ENCODE measurements around the gene LRSAM1.

Gene LRSAM1

DNA sequence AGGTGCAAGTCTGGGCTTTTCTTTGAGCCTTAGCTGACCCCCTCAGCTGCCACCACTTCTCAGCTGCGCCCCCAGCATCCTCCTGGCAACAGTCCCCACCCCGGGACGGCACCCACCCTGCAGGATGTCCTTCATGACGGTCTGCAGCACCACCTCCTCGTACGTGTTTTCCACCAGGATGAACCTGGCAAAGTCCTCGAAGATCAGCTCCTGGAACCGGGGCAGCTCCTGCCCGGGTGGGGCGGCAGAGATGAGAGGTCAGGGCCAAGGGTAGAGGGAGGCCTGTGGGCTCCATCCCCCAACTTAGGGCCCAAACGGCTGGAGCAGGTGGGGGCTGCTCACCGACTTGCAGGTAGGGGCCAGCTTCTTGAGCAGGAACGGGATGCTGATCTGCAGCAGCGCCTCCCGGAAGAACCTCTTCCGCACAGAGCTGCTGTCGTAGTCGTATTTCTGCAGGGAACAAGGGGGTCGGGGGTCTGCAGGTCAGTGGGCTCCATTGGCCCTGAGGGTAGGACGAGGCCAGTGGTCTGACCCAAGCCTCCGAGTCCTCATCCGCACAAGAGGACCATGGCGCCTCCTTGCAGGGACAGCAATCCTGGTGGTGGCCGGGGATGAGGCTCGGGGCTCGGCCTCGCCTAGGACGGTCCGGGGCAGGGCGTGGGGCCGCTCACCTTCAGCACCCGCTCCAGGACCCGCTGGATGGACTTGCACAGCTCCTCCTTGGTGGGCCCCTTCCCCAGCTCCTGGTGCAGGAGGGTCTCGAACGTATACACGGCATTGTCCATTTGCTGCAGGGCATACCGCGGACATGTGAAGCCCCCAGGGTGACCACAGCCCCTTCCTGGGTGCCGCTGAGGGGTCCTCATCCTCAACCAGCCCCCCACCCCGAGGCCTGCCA lies 56.7 kb downstream of the LRSAM1 start:
- TF ChIP-seq, protein P1, sequence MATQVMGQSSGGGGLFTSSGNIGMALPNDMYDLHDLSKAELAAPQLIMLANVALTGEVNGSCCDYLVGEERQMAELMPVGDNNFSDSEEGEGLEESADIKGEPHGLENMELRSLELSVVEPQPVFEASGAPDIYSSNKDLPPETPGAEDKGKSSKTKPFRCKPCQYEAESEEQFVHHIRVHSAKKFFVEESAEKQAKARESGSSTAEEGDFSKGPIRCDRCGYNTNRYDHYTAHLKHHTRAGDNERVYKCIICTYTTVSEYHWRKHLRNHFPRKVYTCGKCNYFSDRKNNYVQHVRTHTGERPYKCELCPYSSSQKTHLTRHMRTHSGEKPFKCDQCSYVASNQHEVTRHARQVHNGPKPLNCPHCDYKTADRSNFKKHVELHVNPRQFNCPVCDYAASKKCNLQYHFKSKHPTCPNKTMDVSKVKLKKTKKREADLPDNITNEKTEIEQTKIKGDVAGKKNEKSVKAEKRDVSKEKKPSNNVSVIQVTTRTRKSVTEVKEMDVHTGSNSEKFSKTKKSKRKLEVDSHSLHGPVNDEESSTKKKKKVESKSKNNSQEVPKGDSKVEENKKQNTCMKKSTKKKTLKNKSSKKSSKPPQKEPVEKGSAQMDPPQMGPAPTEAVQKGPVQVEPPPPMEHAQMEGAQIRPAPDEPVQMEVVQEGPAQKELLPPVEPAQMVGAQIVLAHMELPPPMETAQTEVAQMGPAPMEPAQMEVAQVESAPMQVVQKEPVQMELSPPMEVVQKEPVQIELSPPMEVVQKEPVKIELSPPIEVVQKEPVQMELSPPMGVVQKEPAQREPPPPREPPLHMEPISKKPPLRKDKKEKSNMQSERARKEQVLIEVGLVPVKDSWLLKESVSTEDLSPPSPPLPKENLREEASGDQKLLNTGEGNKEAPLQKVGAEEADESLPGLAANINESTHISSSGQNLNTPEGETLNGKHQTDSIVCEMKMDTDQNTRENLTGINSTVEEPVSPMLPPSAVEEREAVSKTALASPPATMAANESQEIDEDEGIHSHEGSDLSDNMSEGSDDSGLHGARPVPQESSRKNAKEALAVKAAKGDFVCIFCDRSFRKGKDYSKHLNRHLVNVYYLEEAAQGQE (IDR thresholded peaks at IDR 0.05; ENCODE audit: low read depth): no peak

DNA sequence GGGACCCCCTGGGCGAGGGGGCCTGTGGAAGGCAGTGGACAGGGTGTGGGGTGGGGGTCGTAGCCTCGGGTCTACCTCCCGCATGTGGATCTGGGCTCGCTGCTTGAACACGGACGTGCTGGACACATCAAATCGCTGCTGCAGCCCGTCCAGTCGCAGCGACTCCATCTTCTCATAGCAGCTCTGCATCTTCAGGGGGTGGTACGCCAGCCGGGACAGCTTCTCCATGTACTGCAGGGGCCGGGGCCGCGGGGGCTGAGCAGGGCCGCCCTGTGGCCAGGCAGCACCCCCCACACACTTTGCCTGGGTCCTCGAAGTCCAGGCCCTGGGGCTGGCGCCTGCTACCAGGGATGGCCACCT lies 57.6 kb downstream of the LRSAM1 start:
- TF ChIP-seq, protein P1 (IDR thresholded peaks at IDR 0.05; ENCODE audit: low read depth): no peak
- TF ChIP-seq EP300 (IDR thresholded peaks at IDR 0.05; ENCODE audit: borderline replicate concordance): no peak
- TF ChIP-seq FOXM1 (IDR thresholded peaks at IDR 0.05; ENCODE audit: borderline replicate concordance, low read depth): no peak
- no peak for TF ChIP-seq TCF12 (IDR thresholded peaks at IDR 0.05; ENCODE audit: low read depth)
- no peak for TF ChIP-seq CREB1 (IDR thresholded peaks at IDR 0.05; ENCODE audit: low read depth)
- no peak for TF ChIP-seq EGR1 (IDR thresholded peaks at IDR 0.05)
- no peak for TF ChIP-seq CEBPB (IDR thresholded peaks at IDR 0.05)
- TF ChIP-seq RAD21 (IDR thresholded peaks at IDR 0.05; ENCODE audit: low read depth): no peak
- no peak for TF ChIP-seq TEAD4 (IDR thresholded peaks at IDR 0.05)
- TF ChIP-seq, protein P2, sequence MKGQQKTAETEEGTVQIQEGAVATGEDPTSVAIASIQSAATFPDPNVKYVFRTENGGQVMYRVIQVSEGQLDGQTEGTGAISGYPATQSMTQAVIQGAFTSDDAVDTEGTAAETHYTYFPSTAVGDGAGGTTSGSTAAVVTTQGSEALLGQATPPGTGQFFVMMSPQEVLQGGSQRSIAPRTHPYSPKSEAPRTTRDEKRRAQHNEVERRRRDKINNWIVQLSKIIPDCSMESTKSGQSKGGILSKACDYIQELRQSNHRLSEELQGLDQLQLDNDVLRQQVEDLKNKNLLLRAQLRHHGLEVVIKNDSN (IDR thresholded peaks at IDR 0.05): no peak
- TF ChIP-seq, protein P3, sequence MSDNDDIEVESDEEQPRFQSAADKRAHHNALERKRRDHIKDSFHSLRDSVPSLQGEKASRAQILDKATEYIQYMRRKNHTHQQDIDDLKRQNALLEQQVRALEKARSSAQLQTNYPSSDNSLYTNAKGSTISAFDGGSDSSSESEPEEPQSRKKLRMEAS (IDR thresholded peaks at IDR 0.05): no peak
- no peak for TF ChIP-seq ZBTB7A (IDR thresholded peaks at IDR 0.05; ENCODE audit: low read depth)
- no peak for TF ChIP-seq TAF1 (IDR thresholded peaks at IDR 0.05; ENCODE audit: low read depth)
- TF ChIP-seq YY1 (IDR thresholded peaks at IDR 0.05; ENCODE audit: low read depth): no peak
- no peak for TF ChIP-seq NFIC (IDR thresholded peaks at IDR 0.05)

DNA sequence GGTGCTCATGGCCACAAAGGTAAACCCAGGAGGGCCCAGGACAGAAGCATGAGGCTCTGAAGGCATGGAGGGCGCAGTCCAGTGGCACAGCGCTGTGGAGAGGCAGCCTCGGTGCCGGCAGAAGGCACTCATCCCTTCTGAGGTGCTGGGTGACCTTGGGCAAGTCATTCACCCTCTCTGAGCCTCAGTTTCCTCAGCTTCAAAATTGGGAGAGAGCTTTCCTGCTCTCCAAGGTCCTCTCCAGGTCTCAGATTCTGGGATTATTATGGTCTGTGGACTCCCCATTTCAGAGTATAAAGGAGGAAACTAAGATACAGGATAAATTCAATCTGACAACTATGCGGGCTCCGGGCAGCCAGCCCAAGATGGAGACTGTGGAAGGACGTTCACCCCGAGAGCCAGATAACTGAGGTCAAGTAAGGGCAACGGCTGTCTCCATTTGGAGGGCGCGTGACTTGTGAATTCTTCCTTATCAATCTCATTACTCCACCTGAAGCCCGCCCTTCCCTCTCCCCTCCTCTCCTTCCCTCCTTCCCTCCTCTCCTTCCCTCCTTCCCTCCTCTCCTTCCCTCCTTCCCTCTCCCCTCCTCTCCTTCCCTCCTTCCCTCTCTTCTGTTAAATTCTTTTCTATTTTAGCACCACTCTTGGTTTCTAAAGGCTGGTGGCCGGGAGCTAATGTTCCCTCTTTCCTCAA lies 58.1 kb downstream of the LRSAM1 start:
- TF ChIP-seq, protein P2 (IDR thresholded peaks at IDR 0.05): no peak
- TF ChIP-seq TAF1 (IDR thresholded peaks at IDR 0.05; ENCODE audit: low read depth) (no peak), TCF12 (IDR thresholded peaks at IDR 0.05; ENCODE audit: low read depth) (no peak), RAD21 (IDR thresholded peaks at IDR 0.05; ENCODE audit: low read depth) (no peak), YY1 (IDR thresholded peaks at IDR 0.05; ENCODE audit: low read depth) (no peak), EP300 (IDR thresholded peaks at IDR 0.05; ENCODE audit: borderline replicate concordance) (no peak), ZBTB7A (IDR thresholded peaks at IDR 0.05; ENCODE audit: low read depth) (no peak), TEAD4 (IDR thresholded peaks at IDR 0.05) (no peak), CREB1 (IDR thresholded peaks at IDR 0.05; ENCODE audit: low read depth) (no peak), CEBPB (IDR thresholded peaks at IDR 0.05) (no peak), EGR1 (IDR thresholded peaks at IDR 0.05) (no peak), NFIC (IDR thresholded peaks at IDR 0.05) (no peak), FOXM1 (IDR thresholded peaks at IDR 0.05; ENCODE audit: borderline replicate concordance, low read depth) (no peak)
- TF ChIP-seq, protein P1 (IDR thresholded peaks at IDR 0.05; ENCODE audit: low read depth): no peak
- TF ChIP-seq, protein P3 (IDR thresholded peaks at IDR 0.05): no peak

DNA sequence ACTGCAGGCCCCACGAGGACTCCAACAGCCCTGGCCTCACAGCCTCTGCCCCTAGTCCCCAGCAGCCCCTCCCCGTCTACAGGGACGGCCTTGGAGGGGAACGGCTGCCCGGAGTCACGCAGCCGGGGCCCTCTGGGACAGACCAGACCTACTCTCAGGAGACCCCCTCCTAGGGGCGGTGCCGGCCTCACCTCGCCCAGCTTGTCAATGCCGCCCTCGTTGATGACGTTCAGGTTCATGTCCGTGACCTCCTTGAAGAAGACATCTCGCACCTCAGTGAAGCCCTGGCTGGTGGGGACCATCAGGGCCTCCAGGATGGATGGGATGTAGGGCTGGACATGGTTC lies 58.6 kb downstream of the LRSAM1 start:
- no peak for TF ChIP-seq TAF1 (IDR thresholded peaks at IDR 0.05; ENCODE audit: low read depth)
- no peak for TF ChIP-seq FOXM1 (IDR thresholded peaks at IDR 0.05; ENCODE audit: borderline replicate concordance, low read depth)
- TF ChIP-seq ZBTB7A (IDR thresholded peaks at IDR 0.05; ENCODE audit: low read depth): no peak
- TF ChIP-seq, protein P3 (IDR thresholded peaks at IDR 0.05): no peak
- TF ChIP-seq, protein P2 (IDR thresholded peaks at IDR 0.05): no peak
- no peak for TF ChIP-seq TEAD4 (IDR thresholded peaks at IDR 0.05)
- no peak for TF ChIP-seq CREB1 (IDR thresholded peaks at IDR 0.05; ENCODE audit: low read depth)
- no peak for TF ChIP-seq NFIC (IDR thresholded peaks at IDR 0.05)
- no peak for TF ChIP-seq CEBPB (IDR thresholded peaks at IDR 0.05)
- no peak for TF ChIP-seq EP300 (IDR thresholded peaks at IDR 0.05; ENCODE audit: borderline replicate concordance)
- TF ChIP-seq RAD21 (IDR thresholded peaks at IDR 0.05; ENCODE audit: low read depth): no peak
- no peak for TF ChIP-seq YY1 (IDR thresholded peaks at IDR 0.05; ENCODE audit: low read depth)
- TF ChIP-seq TCF12 (IDR thresholded peaks at IDR 0.05; ENCODE audit: low read depth): no peak
- TF ChIP-seq, protein P1 (IDR thresholded peaks at IDR 0.05; ENCODE audit: low read depth): no peak
- no peak for TF ChIP-seq EGR1 (IDR thresholded peaks at IDR 0.05)
